AG04450 (cell line): Measurements from ENCODE around the gene BMAL2. TPM values are rescaled to one million over a fixed set of nuclear protein-coding genes. Genes with fewer than 3 reads are reported as not detected.

Source experiments
- CTCF ChIA-PET: fragments of 300-600, 350-600 bp; formaldehyde crosslinking; extraction: SDS; loops from one replicate; lab custom pipeline; 2022; ENCODE audit warnings: antibody characterized with exemption, inconsistent platforms; lab: Charles Lee
- POLR2A ChIA-PET: fragments of 350-600 bp; formaldehyde crosslinking; extraction: SDS; loops from one replicate; lab custom pipeline; 2021; ENCODE audit warnings: antibody characterized with exemption, inconsistent platforms; lab: Yijun Ruan, JAX
- DNase-seq: peaks from one replicate; pipeline ENCODE4 v3.0.0-alpha.2; 2011; ENCODE audit warnings: low read depth, low spot score
- H3K27ac ChIP-seq: one replicate; pipeline ENCODE4 v1.5.1; 2012; ENCODE audit warnings: low read depth, low read length, control low read depth
- H3K27me3 ChIP-seq: one replicate; pipeline ENCODE4 v1.6.0; 2012; ENCODE audit warnings: low read length; ENCODE audit not compliant: control insufficient read depth, insufficient read depth
- H3K4me3 ChIP-seq: 2 replicates; pipeline ENCODE4 v1.5.1; 2011; ENCODE audit warnings: mild to moderate bottlenecking, low read depth, low read length, control low read depth
- H3K9me3 ChIP-seq: 2 replicates; pipeline ENCODE4 v1.5.1; 2012; ENCODE audit warnings: low read length; ENCODE audit not compliant: control insufficient read depth, insufficient read depth
- CTCF ChIP-seq: IDR thresholded peaks from 2 replicates; pipeline ENCODE4 v1.5.1; 2011; ENCODE audit warnings: low read depth, low read length, control low read depth, inconsistent platforms
- polyA plus RNA-seq: library from polyadenylated mRNA; depleted of rRNA; stranded (reverse); fragments of >200 nt; gene quantifications from 2 replicates; pipeline ENCODE4 v1.2.3, GENCODE V29; 2011

BMAL2 gene
- polyA plus RNA-seq, 1 experiment: 28.8 TPM

GRCh38 chr12:27316947-27317346 lies 15.7 kb upstream of the BMAL2 start:
- POLR2A ChIA-PET: interaction anchor here (0.8 to 1.0 kb wide), 2 partner anchors 12 to 154 kb away, joined by 3 read pairs; no protein-coding TSS in a partner anchor
- Histone ChIP-seq H3K27ac (no peak overlapping the region), H3K4me3 (no peak overlapping the region), H3K9me3 (no peaks in the 10 kb centered on the region), H3K27me3 (no peaks in the 10 kb centered on the region)
- no peak for TF ChIP-seq CTCF
- CTCF ChIA-PET: interaction anchor here (1.5 to 3.7 kb wide), 3 partner anchors 11 to 302 kb away, joined by 6 to 16 read pairs (median 8); no protein-coding TSS in a partner anchor
- DNase-seq: no peak

- Histone ChIP-seq H3K27me3 (no peaks in the 10 kb centered on the region), H3K27ac (no peak overlapping the region), H3K4me3 (no peak overlapping the region), H3K9me3 (no peaks in the 10 kb centered on the region)
- ChIA-PET POLR2A (interaction anchor here (0.9 kb wide), 1 partner anchor 12 kb away, joined by 3 read pairs; no protein-coding TSS in a partner anchor), CTCF (interaction anchor here (1.0 to 3.7 kb wide), 4 partner anchors 13 to 434 kb away, joined by 3 to 16 read pairs (median 4); no protein-coding TSS in a partner anchor)
- no peak for DNase-seq
- TF ChIP-seq CTCF: no peak
These were observed 13.2 kb upstream of the BMAL2 start for GRCh38 chr12:27319409-27319808.

- Histone ChIP-seq H3K4me3 (no peak overlapping the region), H3K27ac (no peak overlapping the region), H3K27me3 (no peaks in the 10 kb centered on the region), H3K9me3 (no peaks in the 10 kb centered on the region)
- DNase-seq: no peak
- TF ChIP-seq CTCF: no peak
- ChIA-PET CTCF (interaction anchor here (1.0 kb wide), 2 partner anchors 64 to 304 kb away, joined by 4 read pairs; no protein-coding TSS in a partner anchor), POLR2A (interaction anchor here (0.9 kb wide), 1 partner anchor 11 kb away, joined by 3 read pairs; no protein-coding TSS in a partner anchor)
These were observed 12.8 kb upstream of the BMAL2 start for GRCh38 chr12:27319848-27320247.

DNA sequence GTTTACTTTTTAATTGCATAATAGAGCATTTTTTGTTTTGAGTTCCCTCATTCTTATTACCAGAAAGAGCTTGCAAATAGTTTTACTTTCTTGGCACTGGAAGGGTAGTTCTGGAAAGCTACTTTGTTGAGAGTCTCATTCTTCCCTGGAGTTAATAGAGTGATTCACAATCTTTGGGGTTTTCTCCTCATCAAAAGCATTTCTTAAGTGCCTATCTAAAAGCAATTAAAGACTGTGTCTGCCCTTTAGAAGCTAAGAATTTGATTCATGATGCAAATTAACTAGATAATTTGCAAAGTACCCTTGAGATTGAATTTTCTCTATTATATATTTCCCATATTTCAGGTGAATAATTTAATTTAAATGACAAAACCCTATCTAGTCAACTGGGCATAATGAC lies 8.1 kb upstream of the BMAL2 start:
- H3K27me3 ChIP-seq: no peaks in the 10 kb centered on the region
- H3K4me3 ChIP-seq: no peak overlapping the region
- POLR2A ChIA-PET: no interaction called here
- DNase-seq: no peak
- TF ChIP-seq CTCF: no peak
- CTCF ChIA-PET: interaction anchor here (1.8 kb wide), 1 partner anchor 18 kb away, joined by 7 read pairs; no protein-coding TSS in a partner anchor
- H3K9me3 ChIP-seq: no peaks in the 10 kb centered on the region
- H3K27ac ChIP-seq: no peak overlapping the region

DNA sequence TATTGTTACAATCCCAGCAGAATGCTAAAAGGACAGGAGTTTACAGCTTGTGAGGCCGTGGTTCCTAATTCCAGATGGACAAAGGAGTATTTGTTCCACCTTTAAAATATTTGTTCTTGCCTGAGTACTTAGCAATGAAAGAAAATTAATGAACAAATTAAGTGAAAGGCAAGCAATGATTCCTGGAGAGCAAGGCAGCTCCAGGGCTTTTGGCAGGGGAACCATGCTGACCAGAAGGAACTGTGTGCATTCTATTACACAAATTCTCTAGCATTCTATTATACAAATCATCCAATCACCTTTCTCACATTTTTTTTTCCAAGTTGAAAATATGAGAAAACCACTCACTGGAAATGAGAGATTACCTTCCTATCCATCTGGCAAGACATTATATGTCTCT lies 1.8 kb upstream of the BMAL2 start:
- ChIA-PET CTCF (interaction anchor here (0.6 to 1.0 kb wide), 3 partner anchors 25 to 354 kb away, joined by 3 read pairs; no protein-coding TSS in a partner anchor), POLR2A (interaction anchor here (0.5 to 1.4 kb wide), 4 partner anchors 11 to 315 kb away, joined by 3 read pairs; no protein-coding TSS in a partner anchor)
- Histone ChIP-seq H3K27ac (peak overlapping the region; percentile 78), H3K9me3 (no peaks in the 10 kb centered on the region), H3K27me3 (no peaks in the 10 kb centered on the region), H3K4me3 (peak overlapping the region; percentile 35; the same call in 1 of the 2 replicates)
- TF ChIP-seq CTCF: no peak
- no peak for DNase-seq
